K562 (cell line): ENCODE data around the gene CPT1A. TPM values are rescaled to one million over a fixed set of nuclear protein-coding genes. Genes with fewer than 3 reads are reported as not detected.
A peak's percentile ranks its signal among the peaks of the same experiment; 100 is the strongest.

Source experiments
- ATF7 ChIP-seq: fragments of 450-650 bp; IDR thresholded peaks from 2 replicates; pipeline ENCODE4 v1.7.1; 2014; ENCODE audit warnings: mild to moderate bottlenecking, moderate library complexity
- BCOR ChIP-seq: fragments of 450-650 bp; IDR thresholded peaks from 2 replicates; pipeline ENCODE4 v1.6.1; 2016
- BHLHE40 ChIP-seq: IDR thresholded peaks from 2 replicates; pipeline ENCODE4 v1.6.1; 2011; ENCODE audit warnings: low read length, improper control_type of control experiment
- CREB1 ChIP-seq, 2 experiments: sonication (generic) in 1 of 2; formaldehyde crosslinking in 1 of 2; IDR thresholded peaks; 2 replicates each; pipeline versions ENCODE4 v1.6.1 to v1.8.0; 2012 to 2022; ENCODE audit warnings: inconsistent platforms in 1 of 2, mild to moderate bottlenecking in 1 of 2, missing genetic modification reagents in 1 of 2, moderate library complexity in 1 of 2
- CUX1 ChIP-seq: fragments of 200-800 bp; sonication (Bioruptor generic); IDR thresholded peaks from 2 replicates; pipeline ENCODE4 v1.6.1; 2016; ENCODE audit warnings: missing genetic modification characterization, missing compliant biosample characterization
- DNMT1 ChIP-seq: fragments of 450-650 bp; IDR thresholded peaks from 2 replicates; pipeline ENCODE4 v1.6.1; 2016; ENCODE audit warnings: antibody characterized with exemption, mild to moderate bottlenecking
- E2F5 ChIP-seq: sonication (generic); formaldehyde crosslinking; IDR thresholded peaks from 2 replicates; pipeline ENCODE4 v1.8.0; 2022; ENCODE audit warnings: mild to moderate bottlenecking, missing genetic modification reagents
- KLF16 ChIP-seq: IDR thresholded peaks from 2 replicates; pipeline ENCODE4 v1.6.1; 2016; ENCODE audit warnings: antibody characterized with exemption
- MEF2D ChIP-seq: conservative IDR thresholded peaks from 2 replicates; pipeline ENCODE4 v1.6.1; 2016; ENCODE audit warnings: low read depth, missing genetic modification characterization, missing compliant biosample characterization
- NFYB ChIP-seq: IDR thresholded peaks from 2 replicates; pipeline ENCODE4 v1.6.1; 2011; ENCODE audit warnings: mild to moderate bottlenecking, moderate library complexity; ENCODE audit not compliant: insufficient read length; ENCODE audit errors: extremely low read depth
- POLR3A ChIP-seq: IDR thresholded peaks from 2 replicates; pipeline ENCODE4 v1.6.1; 2011; ENCODE audit warnings: borderline replicate concordance, mild to moderate bottlenecking, moderate library complexity; ENCODE audit not compliant: insufficient read length, insufficient read depth; ENCODE audit errors: extremely low read depth
- RHOXF2B ChIP-seq: fragments of 250-450 bp; sonication (Bioruptor Pico); conservative IDR thresholded peaks from 2 replicates; pipeline ENCODE4 v1.5.1; 2021
- SP2 ChIP-seq: IDR thresholded peaks from 2 replicates; pipeline ENCODE4 v1.6.1; 2011; ENCODE audit warnings: mild to moderate bottlenecking, low read depth, low read length, moderate library complexity; ENCODE audit not compliant: poor library complexity, severe bottlenecking; ENCODE audit errors: extremely low read depth
- SRSF3 ChIP-seq: fragments of 200-400 bp; formaldehyde crosslinking; IDR thresholded peaks from 2 replicates; pipeline ENCODE4 v1.6.1; 2016; ENCODE audit warnings: mild to moderate bottlenecking, low read length, moderate library complexity; ENCODE audit not compliant: insufficient read depth
- SRSF7 ChIP-seq: fragments of 200-400 bp; formaldehyde crosslinking; optimal IDR thresholded peaks from 2 replicates; pipeline ENCODE3; 2017; ENCODE audit warnings: mild to moderate bottlenecking, low read depth, low read length
- ZFP30 ChIP-seq: fragments of 250-450 bp; sonication (Bioruptor Pico); IDR thresholded peaks from 2 replicates; pipeline ENCODE4 v1.8.0; 2022; ENCODE audit warnings: moderate library complexity, mild to moderate bottlenecking, inconsistent platforms, borderline replicate concordance
- ZKSCAN1 ChIP-seq: fragments of 150-350 bp; IDR thresholded peaks from 2 replicates; pipeline ENCODE4 v1.6.1; 2016; ENCODE audit warnings: low read depth, low read length
- ZNF274 ChIP-seq: IDR thresholded peaks from 2 replicates; pipeline ENCODE4 v1.6.1; 2011; ENCODE audit warnings: low read depth, mild to moderate bottlenecking, low read length, moderate library complexity, borderline replicate concordance
- ZNF445 ChIP-seq: fragments of 250-450 bp; sonication (Bioruptor Pico); IDR thresholded peaks from 2 replicates; pipeline ENCODE4 v1.4.0; 2020; ENCODE audit warnings: low read depth, mild to moderate bottlenecking, moderate library complexity
- polyA plus RNA-seq, 8 experiments: library from polyadenylated mRNA; depleted of rRNA in 4 of 8; stranded (reverse) in 5 of 8; unstranded in 3 of 8; fragments of >200 nt; fragmentation: Nextera tagmentation in 2 of 8; fragmentation: Illumina TruSeq in 1 of 8; extraction: Ambion mirVana in 2 of 8; extraction: Trizol in 1 of 8; gene quantifications; 2 replicates each; pipeline versions ENCODE4 v1.2.1 to v1.2.3, GENCODE V29; 2011 to 2014; ENCODE audit warnings: inconsistent platforms in 1 of 8, missing spikeins in 1 of 8
- total RNA-seq, 7 experiments: library from RNA; depleted of rRNA in 6 of 7; stranded (reverse); fragments of >200 nt in 6 of 7; fragmentation: Illumina TruSeq in 2 of 7; extraction: Trizol in 2 of 7; gene quantifications; 2 replicates each; pipeline versions ENCODE4 v1.2.1 to v1.2.3, GENCODE V29; 2011 to 2021; ENCODE audit warnings: low replicate concordance in 1 of 7
- TF ChIP-seq, protein P1 (sequence below): sonication (generic); formaldehyde crosslinking; IDR thresholded peaks from 2 replicates; pipeline ENCODE4 v1.8.0; 2023; ENCODE audit warnings: mild to moderate bottlenecking, missing genetic modification reagents

Gene CPT1A
- total and polyA plus RNA-seq, 9 of the 15 experiments (the other 6 are each of a cell fraction or from before 2014, with no cell fraction given): 2.6 to 29.1 (median 12.3) TPM

- TF ChIP-seq CUX1 (CRISPR knock-in tag): no peak
- TF ChIP-seq DNMT1: no peak
- TF ChIP-seq MEF2D (tag): no peak
- no peak for TF ChIP-seq SRSF7
- TF ChIP-seq RHOXF2B (CRISPR knock-in tag): no peak
- TF ChIP-seq POLR3A: no peak
- TF ChIP-seq KLF16: no peak
- peak; percentile 91 for TF ChIP-seq BCOR
- no peak for TF ChIP-seq ZKSCAN1
- TF ChIP-seq CREB1 (IDR thresholded peaks at IDR 0.05): peak; percentile 34; the same call in 1 of the 2 replicates
- TF ChIP-seq CREB1 (CRISPR knock-in tag; IDR thresholded peaks at IDR 0.05): no peak; the same call in 1 of the 2 replicates
- no peak for TF ChIP-seq ZFP30
- TF ChIP-seq SRSF3: no peak
- TF ChIP-seq ZNF445 (CRISPR knock-in tag): no peak
- no peak for TF ChIP-seq ATF7
- TF ChIP-seq, protein P1, sequence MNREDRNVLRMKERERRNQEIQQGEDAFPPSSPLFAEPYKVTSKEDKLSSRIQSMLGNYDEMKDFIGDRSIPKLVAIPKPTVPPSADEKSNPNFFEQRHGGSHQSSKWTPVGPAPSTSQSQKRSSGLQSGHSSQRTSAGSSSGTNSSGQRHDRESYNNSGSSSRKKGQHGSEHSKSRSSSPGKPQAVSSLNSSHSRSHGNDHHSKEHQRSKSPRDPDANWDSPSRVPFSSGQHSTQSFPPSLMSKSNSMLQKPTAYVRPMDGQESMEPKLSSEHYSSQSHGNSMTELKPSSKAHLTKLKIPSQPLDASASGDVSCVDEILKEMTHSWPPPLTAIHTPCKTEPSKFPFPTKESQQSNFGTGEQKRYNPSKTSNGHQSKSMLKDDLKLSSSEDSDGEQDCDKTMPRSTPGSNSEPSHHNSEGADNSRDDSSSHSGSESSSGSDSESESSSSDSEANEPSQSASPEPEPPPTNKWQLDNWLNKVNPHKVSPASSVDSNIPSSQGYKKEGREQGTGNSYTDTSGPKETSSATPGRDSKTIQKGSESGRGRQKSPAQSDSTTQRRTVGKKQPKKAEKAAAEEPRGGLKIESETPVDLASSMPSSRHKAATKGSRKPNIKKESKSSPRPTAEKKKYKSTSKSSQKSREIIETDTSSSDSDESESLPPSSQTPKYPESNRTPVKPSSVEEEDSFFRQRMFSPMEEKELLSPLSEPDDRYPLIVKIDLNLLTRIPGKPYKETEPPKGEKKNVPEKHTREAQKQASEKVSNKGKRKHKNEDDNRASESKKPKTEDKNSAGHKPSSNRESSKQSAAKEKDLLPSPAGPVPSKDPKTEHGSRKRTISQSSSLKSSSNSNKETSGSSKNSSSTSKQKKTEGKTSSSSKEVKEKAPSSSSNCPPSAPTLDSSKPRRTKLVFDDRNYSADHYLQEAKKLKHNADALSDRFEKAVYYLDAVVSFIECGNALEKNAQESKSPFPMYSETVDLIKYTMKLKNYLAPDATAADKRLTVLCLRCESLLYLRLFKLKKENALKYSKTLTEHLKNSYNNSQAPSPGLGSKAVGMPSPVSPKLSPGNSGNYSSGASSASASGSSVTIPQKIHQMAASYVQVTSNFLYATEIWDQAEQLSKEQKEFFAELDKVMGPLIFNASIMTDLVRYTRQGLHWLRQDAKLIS (CRISPR knock-in tag): no peak
- TF ChIP-seq NFYB: no peak
- TF ChIP-seq SP2: no peak
- no peak for TF ChIP-seq E2F5
- TF ChIP-seq BHLHE40: peak; percentile 31; the same call in 1 of the 2 replicates
- TF ChIP-seq ZNF274: no peak
Observed at GRCh38 chr11:68751331-68751856, 90.3 kb downstream of the CPT1A start, which contains the start of gene TESMIN (continued).
